Measurements from ENCODE around the gene SMARCD1.
"Not testable (repeated sequence)": the region's sequence is repeated elsewhere in the genome, so short reads cannot be mapped to it uniquely, and the experiment has no call there.

The SMARCD1 gene

DNA sequence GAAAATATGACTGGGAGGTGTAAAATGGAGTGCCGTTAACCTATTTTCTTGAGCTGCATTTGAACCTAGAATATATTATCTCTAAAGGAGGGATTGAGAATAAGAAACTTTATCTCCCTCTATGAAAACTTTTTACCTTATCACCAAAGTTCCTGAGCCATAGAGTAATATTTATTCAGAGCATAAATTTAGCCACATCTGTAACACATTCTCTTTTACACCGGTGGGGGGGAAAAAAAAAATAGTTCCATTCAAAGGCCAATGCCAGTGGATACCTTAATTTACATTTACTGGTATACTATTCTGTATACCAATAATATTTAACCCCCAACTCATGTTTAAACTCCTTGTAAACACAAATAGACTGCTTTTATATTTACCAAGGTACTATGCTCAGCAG is 60.3 kb downstream of the SMARCD1 start:
- no peak for DNase-seq (ENCODE audit: low read depth)

DNA sequence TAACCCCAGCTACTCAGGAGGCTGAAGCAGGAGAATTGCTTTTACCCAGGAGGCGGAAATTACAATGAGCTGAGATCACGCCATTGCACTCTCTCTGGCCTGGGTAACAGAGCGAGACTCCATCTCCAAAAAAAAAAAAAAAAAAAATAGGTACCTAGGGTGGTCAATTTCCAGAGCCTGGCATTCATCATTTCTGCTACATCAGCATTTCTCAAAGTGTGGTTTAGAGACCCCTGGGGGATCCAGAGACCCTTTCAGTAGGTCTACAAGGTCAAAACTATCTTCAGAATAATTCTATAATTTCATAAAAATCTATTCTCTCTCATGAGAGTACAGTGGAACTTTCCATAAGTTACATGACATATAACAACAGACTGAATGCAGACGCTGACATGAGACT is 62.1 kb downstream of the SMARCD1 start:
- DNase-seq (ENCODE audit: low read depth), result no peak

DNA sequence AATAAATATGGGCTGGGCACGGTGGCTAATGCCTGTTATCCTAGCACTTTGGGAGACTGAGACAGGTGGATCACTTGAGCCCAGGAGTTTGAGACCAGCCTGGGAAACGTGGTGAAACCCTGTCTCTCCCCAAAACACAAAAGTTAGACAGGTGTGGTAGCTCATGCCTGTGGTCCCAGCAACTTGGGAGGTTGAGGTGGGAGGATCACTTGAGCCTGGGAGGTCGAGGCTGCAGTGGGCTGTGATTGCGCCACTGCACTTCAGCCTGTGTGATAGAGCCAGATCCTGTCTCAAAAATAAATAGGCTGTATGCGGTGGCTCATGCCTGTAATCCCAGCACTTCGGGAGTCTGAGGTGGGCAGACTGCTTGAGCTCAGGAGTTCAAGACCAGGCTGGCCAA is 62.9 kb downstream of the SMARCD1 start:
- not testable (repeated sequence) for DNase-seq (ENCODE audit: low read depth)

DNA sequence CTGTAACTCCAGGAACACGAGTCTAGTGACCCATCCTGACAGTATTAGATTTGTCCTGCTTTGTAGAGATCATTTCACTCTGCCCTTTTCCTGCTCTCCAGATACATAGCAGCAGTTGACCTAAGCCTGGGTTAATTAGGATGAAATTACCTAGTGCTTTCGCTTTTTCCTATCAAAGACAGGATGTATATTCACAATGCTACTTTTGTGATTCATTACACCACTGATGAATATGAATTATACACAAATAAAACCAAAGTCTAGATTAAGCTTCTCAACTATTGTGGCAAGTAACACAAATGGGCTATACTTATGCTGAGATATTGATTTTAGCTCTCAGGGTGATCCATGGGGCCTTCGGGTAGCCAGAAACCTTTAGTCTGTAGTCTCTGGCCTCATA is 64.2 kb downstream of the SMARCD1 start:
- no peak for DNase-seq (ENCODE audit: low read depth)

Data from stimulated activated CD8-positive, alpha-beta memory T cell treated with anti-CD3 and anti-CD28 coated beads, Interleukin-12 subunit alpha, Interleukin-12 subunit beta, amount 100 ng/mL, for 1 hour (primary cell).